HK-2 (cell line): ENCODE data around the gene SLC22A4.

ENCODE experiments used
- DNase-seq: peaks from one replicate; pipeline ENCODE4 v3.0.0-alpha.2; 2018; ENCODE audit not compliant: unreplicated experiment

The SLC22A4 gene

GRCh38 chr5:132262882-132263547, 31.2 kb upstream of the SLC22A4 start:
- no peak for DNase-seq

GRCh38 chr5:132263548-132264261, 30.5 kb upstream of the SLC22A4 start:
- peak; percentile 86 for DNase-seq

GRCh38 chr5:132264546-132265335, 29.5 kb upstream of the SLC22A4 start:
- DNase-seq = no peak

GRCh38 chr5:132265336-132266030, 28.7 kb upstream of the SLC22A4 start:
- peak; percentile 77 for DNase-seq

GRCh38 chr5:132266031-132266835, 28.0 kb upstream of the SLC22A4 start:
- DNase-seq = no peak

- DNase-seq = no peak
Observed at GRCh38 chr5:132266836-132267160, 27.4 kb upstream of the SLC22A4 start.

- no peak for DNase-seq
Observed at GRCh38 chr5:132267166-132267739, 26.9 kb upstream of the SLC22A4 start.

- no peak for DNase-seq
Observed at GRCh38 chr5:132267931-132268768, 26.0 kb upstream of the SLC22A4 start.

GRCh38 chr5:132268769-132269551, 25.2 kb upstream of the SLC22A4 start:
- no peak for DNase-seq

GRCh38 chr5:132269635-132270334, 24.4 kb upstream of the SLC22A4 start:
- no peak for DNase-seq

- no peak for DNase-seq
Observed at GRCh38 chr5:132270335-132270665, 23.9 kb upstream of the SLC22A4 start.

GRCh38 chr5:132270706-132271105, 23.5 kb upstream of the SLC22A4 start:
- no peak for DNase-seq

GRCh38 chr5:132271251-132272246, 22.6 kb upstream of the SLC22A4 start:
- no peak for DNase-seq

- DNase-seq = peak; percentile 66
Observed at GRCh38 chr5:132272311-132273210, 21.6 kb upstream of the SLC22A4 start.

GRCh38 chr5:132273631-132274030, 20.6 kb upstream of the SLC22A4 start:
- no peak for DNase-seq

GRCh38 chr5:132274050-132274792, 20.0 kb upstream of the SLC22A4 start:
- DNase-seq = no peak
